Fibroblast of mammary gland (primary cell): ENCODE measurements around the gene RPS19BP1.

ENCODE experiments used
- DNase-seq: peaks from one replicate; pipeline ENCODE4 v3.0.0-alpha.2; 2010; ENCODE audit warnings: low read depth
- H3K4me3 ChIP-seq: 2 replicates; pipeline ENCODE4 v1.5.1; 2011; ENCODE audit warnings: low read depth, mild to moderate bottlenecking, low read length, moderate library complexity; ENCODE audit not compliant: control insufficient read depth
- TF ChIP-seq, protein P1 (sequence below): conservative IDR thresholded peaks from 2 replicates; pipeline ENCODE4 v1.5.1; 2011; ENCODE audit warnings: low read depth, low read length, inconsistent platforms; ENCODE audit not compliant: control insufficient read depth, insufficient read depth

The RPS19BP1 gene

DNA sequence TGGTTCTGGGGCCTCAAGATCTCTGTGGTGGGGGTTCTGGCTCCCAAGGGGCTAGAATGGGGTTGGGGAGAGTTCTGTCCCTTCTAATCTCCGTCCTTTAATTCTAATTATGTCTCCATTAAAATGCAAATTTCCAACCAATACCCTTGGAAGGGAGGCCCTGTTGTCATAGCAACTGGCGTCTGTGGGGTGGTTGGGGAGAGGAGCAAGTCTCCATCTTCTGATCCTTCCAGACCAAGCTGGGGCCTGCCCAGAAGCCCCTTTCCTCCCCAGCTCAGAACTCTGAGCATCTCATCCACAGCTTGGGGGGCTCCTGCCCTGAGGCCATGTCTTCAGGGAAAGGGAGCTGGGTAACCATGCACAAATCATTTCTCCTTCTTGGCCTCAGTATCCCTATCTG lies 5.4 kb upstream of the RPS19BP1 start:
- no peak overlapping the region for H3K4me3 ChIP-seq
- DNase-seq: no peak
- TF ChIP-seq, protein P1, sequence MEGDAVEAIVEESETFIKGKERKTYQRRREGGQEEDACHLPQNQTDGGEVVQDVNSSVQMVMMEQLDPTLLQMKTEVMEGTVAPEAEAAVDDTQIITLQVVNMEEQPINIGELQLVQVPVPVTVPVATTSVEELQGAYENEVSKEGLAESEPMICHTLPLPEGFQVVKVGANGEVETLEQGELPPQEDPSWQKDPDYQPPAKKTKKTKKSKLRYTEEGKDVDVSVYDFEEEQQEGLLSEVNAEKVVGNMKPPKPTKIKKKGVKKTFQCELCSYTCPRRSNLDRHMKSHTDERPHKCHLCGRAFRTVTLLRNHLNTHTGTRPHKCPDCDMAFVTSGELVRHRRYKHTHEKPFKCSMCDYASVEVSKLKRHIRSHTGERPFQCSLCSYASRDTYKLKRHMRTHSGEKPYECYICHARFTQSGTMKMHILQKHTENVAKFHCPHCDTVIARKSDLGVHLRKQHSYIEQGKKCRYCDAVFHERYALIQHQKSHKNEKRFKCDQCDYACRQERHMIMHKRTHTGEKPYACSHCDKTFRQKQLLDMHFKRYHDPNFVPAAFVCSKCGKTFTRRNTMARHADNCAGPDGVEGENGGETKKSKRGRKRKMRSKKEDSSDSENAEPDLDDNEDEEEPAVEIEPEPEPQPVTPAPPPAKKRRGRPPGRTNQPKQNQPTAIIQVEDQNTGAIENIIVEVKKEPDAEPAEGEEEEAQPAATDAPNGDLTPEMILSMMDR: no peak

DNA sequence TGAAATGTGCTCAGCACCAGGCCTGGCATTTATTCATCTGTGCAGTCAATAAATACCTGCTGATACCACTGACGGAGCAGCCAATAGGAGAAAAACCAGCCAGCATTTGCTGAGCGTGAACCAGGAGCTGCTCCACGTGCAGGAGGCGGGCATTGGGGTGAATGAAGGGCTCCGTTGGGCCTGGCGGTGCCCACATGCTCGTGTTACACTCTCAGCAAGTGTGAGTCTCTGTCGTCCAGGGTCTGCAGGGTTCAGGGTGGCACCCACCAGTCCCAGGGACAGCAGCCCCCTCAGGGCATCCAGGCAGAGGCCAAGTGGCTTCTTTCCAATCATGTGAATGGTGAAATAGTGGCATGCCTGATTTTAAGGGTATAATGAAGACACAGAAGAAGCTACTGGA lies 4.2 kb upstream of the RPS19BP1 start:
- H3K4me3 ChIP-seq: no peak overlapping the region
- DNase-seq: no peak
- TF ChIP-seq, protein P1: no peak

DNA sequence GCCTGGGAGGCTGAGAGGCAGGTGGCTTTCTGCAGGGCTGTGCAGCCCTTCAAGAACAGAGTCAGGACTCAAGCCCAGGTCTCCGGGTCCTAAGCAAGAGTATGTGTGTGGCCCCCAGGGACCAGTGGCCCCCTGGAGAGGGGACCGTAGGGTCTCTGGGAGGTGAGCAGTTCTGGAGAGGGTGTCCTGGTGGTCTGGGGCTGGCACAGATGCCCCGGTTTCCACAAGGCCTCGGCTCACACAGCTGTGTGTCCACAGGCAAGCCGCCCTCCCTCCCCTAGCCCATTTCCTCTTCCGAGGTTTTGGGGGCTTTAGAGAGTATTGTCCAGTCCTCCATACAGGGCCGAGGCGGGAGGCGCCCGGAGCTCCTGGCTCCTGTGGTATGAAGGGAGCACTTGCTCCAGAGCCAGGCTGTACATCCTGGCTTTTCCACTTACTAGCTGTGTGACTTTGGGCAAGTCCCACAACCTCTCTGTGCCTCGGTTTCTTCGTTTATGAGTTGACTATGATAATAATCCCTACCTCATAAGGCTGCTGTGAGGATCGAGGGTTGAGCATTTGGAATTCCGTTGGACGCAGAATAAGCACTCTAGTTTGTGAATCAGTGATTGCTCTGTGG lies 3.4 kb upstream of the RPS19BP1 start:
- DNase-seq: no peak
- no peak overlapping the region for H3K4me3 ChIP-seq
- TF ChIP-seq, protein P1: no peak

DNA sequence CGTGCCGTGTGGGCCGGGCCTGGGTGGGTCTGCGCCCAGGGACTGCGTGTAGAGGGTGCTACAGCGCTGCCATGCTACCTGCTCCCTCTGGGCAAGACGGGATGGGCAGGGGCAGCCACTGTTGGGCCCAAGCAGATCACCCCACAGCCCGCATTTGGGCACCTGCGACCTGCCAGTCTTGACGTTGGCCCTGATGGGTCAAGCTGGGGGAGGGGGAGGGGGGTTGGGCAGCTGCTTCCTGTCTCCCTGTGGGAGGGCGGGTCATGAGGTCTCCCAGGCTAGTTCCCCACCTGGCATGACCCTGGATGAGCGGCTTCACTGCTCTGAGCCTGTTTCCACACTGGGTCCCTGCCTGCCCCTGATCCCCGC lies 2.8 kb upstream of the RPS19BP1 start:
- no peak for DNase-seq
- TF ChIP-seq, protein P1: no peak
- H3K4me3 ChIP-seq: no peak overlapping the region

DNA sequence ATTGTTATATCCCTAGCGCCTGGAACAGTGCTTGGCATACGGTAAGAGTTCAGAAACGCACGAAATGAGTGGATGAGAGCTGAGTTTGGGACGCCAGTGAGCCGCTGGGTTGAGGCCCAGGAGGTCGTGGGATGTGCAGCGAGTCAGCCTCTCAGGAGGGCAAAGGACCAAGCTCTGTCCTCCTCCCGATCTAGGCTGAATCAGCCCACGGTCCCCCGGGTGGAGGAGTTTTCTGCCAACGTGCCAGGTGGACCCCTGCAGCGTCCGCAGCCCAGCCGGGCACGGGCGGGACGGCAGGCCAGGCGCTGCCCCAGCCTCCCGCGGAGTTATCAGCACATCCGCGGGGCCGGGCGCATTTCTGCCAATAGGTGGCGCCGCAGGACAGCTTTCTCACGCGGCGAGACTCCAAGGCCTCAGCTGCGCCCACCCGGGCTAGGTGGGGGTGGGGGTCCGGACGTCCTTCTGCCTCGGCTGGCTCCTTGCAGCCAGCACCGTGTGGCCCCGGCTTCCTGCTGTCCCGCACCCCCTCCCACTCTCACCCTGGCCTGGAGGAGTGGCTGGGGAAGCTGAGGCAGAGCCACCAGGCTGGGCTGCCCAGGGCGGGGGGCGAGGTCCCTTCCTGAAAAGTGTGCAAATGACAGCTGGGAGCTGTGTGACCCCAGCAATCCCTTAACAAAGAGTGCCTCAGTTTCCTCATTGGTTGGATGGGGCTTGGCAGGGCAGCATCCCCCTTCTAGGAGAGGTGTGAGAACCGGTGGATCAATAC lies 2.2 kb upstream of the RPS19BP1 start:
- peak; percentile 49 for DNase-seq
- no peak overlapping the region for H3K4me3 ChIP-seq
- TF ChIP-seq, protein P1: peak; percentile 56

DNA sequence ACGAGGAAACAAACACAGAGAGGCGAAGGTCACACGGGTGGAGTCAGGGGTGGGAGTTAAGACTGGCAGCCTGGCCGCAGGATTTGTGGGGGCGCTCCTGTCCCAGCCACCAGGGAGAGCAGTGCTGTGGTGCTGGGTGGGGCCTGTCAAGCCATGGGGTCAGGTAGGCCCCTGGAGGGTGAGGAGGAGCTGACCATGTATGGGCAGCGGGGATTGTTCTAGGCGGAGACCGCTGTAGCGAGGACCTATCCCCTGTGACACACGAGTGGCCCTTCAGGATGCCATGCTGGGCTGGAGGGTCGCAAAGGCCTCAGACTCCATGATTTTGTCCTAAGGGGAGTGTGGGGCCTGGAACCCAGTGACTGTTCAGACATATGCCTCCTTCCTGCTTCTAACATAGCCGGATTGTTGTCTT lies 1.6 kb upstream of the RPS19BP1 start:
- H3K4me3 ChIP-seq: no peak overlapping the region
- no peak for DNase-seq
- TF ChIP-seq, protein P1: no peak
